ENCODE measurements around the gene TF. TPM values are rescaled to one million over a fixed set of nuclear protein-coding genes. Genes with fewer than 3 reads are reported as not detected.

TF gene
- total and polyA plus RNA-seq, 2 experiments from 2014 or later = 0.05 TPM; not detected in 1

GRCh38 chr3:133833267-133833666, 87.1 kb downstream of the TF start:
- H3K36me3 ChIP-seq (ENCODE audit: low read depth) = no peaks in the 10 kb centered on the region
- in situ Hi-C loops (cut with MboI) = no loop called here
- 74 to 83% methylated on average over 4 to 5 of the region's 5 CpGs for WGBS, 2 experiments (ENCODE audit: low coverage in 1 of 2, low lambda C conversion rate in 2 of 2, missing lambda C conversion rate in 2 of 2)

GRCh38 chr3:133833880-133834620, 87.9 kb downstream of the TF start:
- Histone ChIP-seq H4K20me1 (ENCODE audit: insufficient read depth) (no peaks in the 10 kb centered on the region), H2AFZ (no peak overlapping the region), H3K9me2 (ENCODE audit: insufficient read depth) (no peaks in the 10 kb centered on the region), H3K9me3 (ENCODE audit: low read depth) (no peaks in the 10 kb centered on the region), H3K4me1 (ENCODE audit: insufficient read depth) (no peaks in the 10 kb centered on the region), H3K4me2 (ENCODE audit: unreplicated experiment) (no peak overlapping the region), H3K36me3 (ENCODE audit: low read depth) (no peaks in the 10 kb centered on the region), H3K27ac (no peak overlapping the region), H3K4me3 (no peak overlapping the region), H3K9ac (no peak overlapping the region), H3K79me2 (ENCODE audit: insufficient read depth) (no peaks in the 10 kb centered on the region), H3K27me3 (replicated peaks; ENCODE audit: insufficient read depth) (no peaks in the 10 kb centered on the region), H3F3A (ENCODE audit: insufficient read depth) (no peaks in the 10 kb centered on the region)
- TF ChIP-seq EZH2 (IDR thresholded peaks at IDR 0.05; ENCODE audit: insufficient read depth, poor library complexity, severe bottlenecking) (no peak), EZH2phosphoT487 (IDR thresholded peaks at IDR 0.05; ENCODE audit: insufficient read depth, low read depth) (no peak)
- WGBS, 2 experiments (ENCODE audit: low coverage in 1 of 2, low lambda C conversion rate in 2 of 2, missing lambda C conversion rate in 2 of 2) = 89% methylated on average over 12 to 13 of the region's 13 CpGs
- in situ Hi-C loops (cut with MboI) = no loop called here
- no peak for DNase-seq

More at GRCh38 chr3:133833267-133833666, 87.1 kb downstream of the TF start:
- Histone ChIP-seq H3K9me2 (ENCODE audit: insufficient read depth) (no peaks in the 10 kb centered on the region), H4K20me1 (ENCODE audit: insufficient read depth) (no peaks in the 10 kb centered on the region), H3F3A (ENCODE audit: insufficient read depth) (no peaks in the 10 kb centered on the region), H3K4me2 (ENCODE audit: unreplicated experiment) (no peak overlapping the region), H3K4me1 (ENCODE audit: insufficient read depth) (no peaks in the 10 kb centered on the region), H3K9ac (no peak overlapping the region), H3K79me2 (ENCODE audit: insufficient read depth) (no peaks in the 10 kb centered on the region), H3K27ac (no peak overlapping the region), H3K27me3 (replicated peaks; ENCODE audit: insufficient read depth) (no peaks in the 10 kb centered on the region), H2AFZ (no peak overlapping the region), H3K9me3 (ENCODE audit: low read depth) (no peaks in the 10 kb centered on the region), H3K4me3 (no peak overlapping the region)
- no peak for DNase-seq
- TF ChIP-seq EZH2 (IDR thresholded peaks at IDR 0.05; ENCODE audit: insufficient read depth, poor library complexity, severe bottlenecking) (no peak), EZH2phosphoT487 (IDR thresholded peaks at IDR 0.05; ENCODE audit: insufficient read depth, low read depth) (no peak)

GRCh38 chr3:133834621-133835417, 88.6 kb downstream of the TF start:
- no peak overlapping the region for H3K9ac ChIP-seq
- no peaks in the 10 kb centered on the region for H4K20me1 ChIP-seq (ENCODE audit: insufficient read depth)
- 91 to 92% methylated on average over 14 of the region's 14 CpGs for WGBS, 2 experiments (ENCODE audit: low coverage in 1 of 2, low lambda C conversion rate in 2 of 2, missing lambda C conversion rate in 2 of 2)
- no peak for DNase-seq
- no peaks in the 10 kb centered on the region for H3K36me3 ChIP-seq (ENCODE audit: low read depth)
- H3K9me3 ChIP-seq (ENCODE audit: low read depth) = no peaks in the 10 kb centered on the region
- H3K27me3 ChIP-seq (replicated peaks; ENCODE audit: insufficient read depth) = no peaks in the 10 kb centered on the region
- in situ Hi-C loops (cut with MboI) = no loop called here
- no peaks in the 10 kb centered on the region for H3F3A ChIP-seq (ENCODE audit: insufficient read depth)
- no peak overlapping the region for H3K4me3 ChIP-seq
- H3K79me2 ChIP-seq (ENCODE audit: insufficient read depth) = no peaks in the 10 kb centered on the region
- no peaks in the 10 kb centered on the region for H3K4me1 ChIP-seq (ENCODE audit: insufficient read depth)
- H3K9me2 ChIP-seq (ENCODE audit: insufficient read depth) = no peaks in the 10 kb centered on the region
- no peak overlapping the region for H3K4me2 ChIP-seq (ENCODE audit: unreplicated experiment)
- TF ChIP-seq EZH2 (IDR thresholded peaks at IDR 0.05; ENCODE audit: insufficient read depth, poor library complexity, severe bottlenecking) (no peak), EZH2phosphoT487 (IDR thresholded peaks at IDR 0.05; ENCODE audit: insufficient read depth, low read depth) (no peak)
- no peak overlapping the region for H2AFZ ChIP-seq
- no peak overlapping the region for H3K27ac ChIP-seq

GRCh38 chr3:133835418-133835743, 89.2 kb downstream of the TF start:
- H4K20me1 ChIP-seq (ENCODE audit: insufficient read depth) = no peaks in the 10 kb centered on the region
- 79 to 84% methylated on average over 3 of the region's 3 CpGs for WGBS, 2 experiments (ENCODE audit: low coverage in 1 of 2, low lambda C conversion rate in 2 of 2, missing lambda C conversion rate in 2 of 2)
- in situ Hi-C loops (cut with MboI) = no loop called here
- no peaks in the 10 kb centered on the region for H3K36me3 ChIP-seq (ENCODE audit: low read depth)
- no peaks in the 10 kb centered on the region for H3F3A ChIP-seq (ENCODE audit: insufficient read depth)
- no peak overlapping the region for H3K4me2 ChIP-seq (ENCODE audit: unreplicated experiment)
- no peak for TF ChIP-seq EZH2 (IDR thresholded peaks at IDR 0.05; ENCODE audit: insufficient read depth, poor library complexity, severe bottlenecking)
- no peak for TF ChIP-seq EZH2phosphoT487 (IDR thresholded peaks at IDR 0.05; ENCODE audit: insufficient read depth, low read depth)
- DNase-seq = no peak
- no peaks in the 10 kb centered on the region for H3K4me1 ChIP-seq (ENCODE audit: insufficient read depth)
- H3K27me3 ChIP-seq (replicated peaks; ENCODE audit: insufficient read depth) = no peaks in the 10 kb centered on the region
- H3K9me3 ChIP-seq (ENCODE audit: low read depth) = no peaks in the 10 kb centered on the region
- H3K79me2 ChIP-seq (ENCODE audit: insufficient read depth) = no peaks in the 10 kb centered on the region
- no peaks in the 10 kb centered on the region for H3K9me2 ChIP-seq (ENCODE audit: insufficient read depth)
- no peak overlapping the region for H2AFZ ChIP-seq
- H3K4me3 ChIP-seq = no peak overlapping the region
- H3K27ac ChIP-seq = no peak overlapping the region
- no peak overlapping the region for H3K9ac ChIP-seq

Measured in GM23248 (cell line).